Fibroblast of skin of left biceps (primary cell): ENCODE results near the gene STK33.

Source experiments
- DNase-seq, 2 experiments: peaks; one replicate each; pipeline ENCODE4 v3.0.0-alpha.2; 2013; ENCODE audit warnings: low read depth in 2 of 2

The STK33 gene

GRCh38 chr11:8426076-8426475 is 168.0 kb downstream of the STK33 start:
- DNase-seq = no peak

- DNase-seq = no peak
These were observed 178.8 kb downstream of the STK33 start for GRCh38 chr11:8415195-8415594.

GRCh38 chr11:8408151-8408941 is 185.7 kb downstream of the STK33 start:
- DNase-seq = no peak

- DNase-seq = no peak
These were observed 190.7 kb downstream of the STK33 start for GRCh38 chr11:8403310-8403709.

GRCh38 chr11:8392886-8393285 is 201.1 kb downstream of the STK33 start:
- DNase-seq = no peak

GRCh38 chr11:8392166-8392565 is 201.9 kb downstream of the STK33 start:
- DNase-seq = no peak

GRCh38 chr11:8390851-8391612 is 203.0 kb downstream of the STK33 start:
- no peak for DNase-seq

- DNase-seq = no peak
These were observed 204.7 kb downstream of the STK33 start for GRCh38 chr11:8389029-8389996.

GRCh38 chr11:8387693-8388092 is 206.3 kb downstream of the STK33 start:
- no peak for DNase-seq

- DNase-seq = no peak
These were observed 206.9 kb downstream of the STK33 start for GRCh38 chr11:8387141-8387540.

GRCh38 chr11:8386134-8386864 is 207.7 kb downstream of the STK33 start:
- DNase-seq = no peak

GRCh38 chr11:8384199-8384821 is 209.7 kb downstream of the STK33 start:
- no peak for DNase-seq

- DNase-seq = no peak
These were observed 210.4 kb downstream of the STK33 start for GRCh38 chr11:8383627-8384026.

- no peak for DNase-seq
These were observed 210.8 kb downstream of the STK33 start for GRCh38 chr11:8383227-8383626.

GRCh38 chr11:8382436-8383053 is 211.5 kb downstream of the STK33 start:
- no peak for DNase-seq

- no peak for DNase-seq
These were observed 212.1 kb downstream of the STK33 start for GRCh38 chr11:8381871-8382396.

GRCh38 chr11:8381343-8381742 is 212.7 kb downstream of the STK33 start:
- no peak for DNase-seq

- no peak for DNase-seq
These were observed 218.1 kb downstream of the STK33 start for GRCh38 chr11:8375932-8376331.

GRCh38 chr11:8375460-8375859 is 218.6 kb downstream of the STK33 start:
- no peak for DNase-seq

GRCh38 chr11:8374716-8375115 is 219.3 kb downstream of the STK33 start:
- DNase-seq = no peak
